Measurements from ENCODE around the gene AP1S3.
"Not testable (repeated sequence)": the region's sequence is repeated elsewhere in the genome, so short reads cannot be mapped to it uniquely, and the experiment has no call there.

DNA sequence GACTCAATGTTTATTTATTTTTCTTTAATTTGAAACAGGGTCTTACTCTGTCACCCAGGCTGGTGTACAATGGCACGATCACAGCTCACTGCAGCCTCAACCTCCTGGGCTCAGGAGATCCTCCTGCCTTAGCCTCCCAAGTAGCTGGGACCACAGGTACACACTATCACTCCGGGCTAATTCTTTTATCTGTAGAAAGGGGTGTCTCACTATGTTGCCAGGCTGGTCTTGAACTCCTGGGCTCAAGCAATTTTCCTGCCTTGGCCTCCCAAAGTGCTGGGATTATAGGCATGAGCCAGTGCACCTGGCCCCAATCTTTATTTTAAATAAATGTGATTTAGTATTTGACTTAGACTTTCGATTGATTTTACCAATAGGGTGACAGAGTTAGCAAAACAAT lies 22.6 kb downstream of the AP1S3 start:
- TF ChIP-seq CTCF (conservative IDR thresholded peaks at IDR 0.05; ENCODE audit: low read depth, low read length); EZH2 (IDR thresholded peaks at IDR 0.05; ENCODE audit: low read length, unreplicated experiment): not testable (repeated sequence)

Measured in PC-3 (cell line).